Raji (cell line): Measurements from ENCODE around the gene ZDHHC1.

Source experiments
- POLR2A ChIP-seq: IDR thresholded peaks from 2 replicates; pipeline ENCODE4 v1.6.1; 2011; ENCODE audit warnings: low read depth, low read length, control low read depth; ENCODE audit not compliant: insufficient read depth

Gene ZDHHC1

GRCh38 chr16:67451704-67452435 is 35.6 kb upstream of the ZDHHC1 start:
- no peak for TF ChIP-seq POLR2A

- TF ChIP-seq POLR2A: no peak
Measured at GRCh38 chr16:67451061-67451703, 34.9 kb upstream of the ZDHHC1 start.

- no peak for TF ChIP-seq POLR2A
Measured at GRCh38 chr16:67449739-67450138, 33.5 kb upstream of the ZDHHC1 start.

- TF ChIP-seq POLR2A: no peak
Measured at GRCh38 chr16:67449336-67449735, 33.1 kb upstream of the ZDHHC1 start.

GRCh38 chr16:67448580-67448979 is 32.3 kb upstream of the ZDHHC1 start:
- no peak for TF ChIP-seq POLR2A

GRCh38 chr16:67447508-67448076 is 31.3 kb upstream of the ZDHHC1 start:
- TF ChIP-seq POLR2A: no peak

- TF ChIP-seq POLR2A: no peak
Measured at GRCh38 chr16:67446968-67447507, 30.8 kb upstream of the ZDHHC1 start.

GRCh38 chr16:67445913-67446907 is 29.9 kb upstream of the ZDHHC1 start:
- no peak for TF ChIP-seq POLR2A

GRCh38 chr16:67445441-67445912 is 29.2 kb upstream of the ZDHHC1 start:
- TF ChIP-seq POLR2A: no peak

GRCh38 chr16:67445126-67445426 is 28.8 kb upstream of the ZDHHC1 start:
- no peak for TF ChIP-seq POLR2A

- TF ChIP-seq POLR2A: no peak
Measured at GRCh38 chr16:67444259-67445125, 28.2 kb upstream of the ZDHHC1 start.

GRCh38 chr16:67443265-67443664 is 27.0 kb upstream of the ZDHHC1 start:
- TF ChIP-seq POLR2A: no peak

- no peak for TF ChIP-seq POLR2A
Measured at GRCh38 chr16:67442581-67443255, 26.4 kb upstream of the ZDHHC1 start.
